Measurements from ENCODE around the gene TRH.
"Not testable (repeated sequence)": the region's sequence is repeated elsewhere in the genome, so short reads cannot be mapped to it uniquely, and the experiment has no call there.

The TRH gene

DNA sequence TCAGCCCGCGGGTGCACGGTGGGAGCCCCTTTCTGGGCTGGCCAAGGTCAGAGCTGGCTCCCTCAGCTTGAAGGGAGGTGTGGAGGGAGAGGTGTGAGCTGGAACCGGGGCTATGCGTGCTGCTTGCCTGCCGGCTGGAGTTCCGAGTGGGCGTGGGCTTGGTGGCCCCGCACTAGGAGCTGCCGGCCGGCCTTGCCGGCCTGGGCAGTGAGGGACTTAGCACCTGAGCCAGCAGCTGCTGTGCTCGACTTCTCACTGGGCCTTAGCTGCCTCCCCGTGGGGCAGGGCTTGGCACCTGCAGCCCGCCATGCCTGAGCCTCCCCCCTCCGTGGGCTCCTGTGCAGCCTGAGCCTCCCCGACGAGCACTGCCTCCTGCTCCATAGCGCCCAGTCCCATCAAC is 36.0 kb downstream of the TRH start:
- FAIRE-seq (no peak), DNase-seq (ENCODE audit: insufficient read length, low spot score) (no peak)
- no peak for TF ChIP-seq POLR2A (IDR thresholded peaks at IDR 0.05; ENCODE audit: low read depth, low read length)

DNA sequence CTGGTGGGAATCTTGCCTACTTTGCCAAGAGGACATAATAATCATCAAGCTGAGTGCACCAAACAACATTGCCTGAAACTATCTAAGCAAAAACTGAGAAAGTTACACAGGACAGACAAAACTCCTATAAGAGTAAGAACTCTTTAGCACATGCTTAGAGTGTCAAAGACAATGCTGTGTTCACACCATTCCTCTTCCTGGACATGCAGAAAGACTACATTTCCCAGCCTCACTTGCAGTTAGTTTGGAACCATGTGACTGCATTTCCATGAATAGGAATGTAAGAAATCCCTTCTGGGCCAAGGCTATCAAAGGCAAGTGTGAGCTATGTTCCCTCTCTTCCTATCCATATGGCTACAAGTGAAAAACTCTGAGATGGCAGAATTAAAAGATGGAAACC is 37.6 kb downstream of the TRH start:
- FAIRE-seq; DNase-seq (ENCODE audit: insufficient read length, low spot score): not testable (repeated sequence)

DNA sequence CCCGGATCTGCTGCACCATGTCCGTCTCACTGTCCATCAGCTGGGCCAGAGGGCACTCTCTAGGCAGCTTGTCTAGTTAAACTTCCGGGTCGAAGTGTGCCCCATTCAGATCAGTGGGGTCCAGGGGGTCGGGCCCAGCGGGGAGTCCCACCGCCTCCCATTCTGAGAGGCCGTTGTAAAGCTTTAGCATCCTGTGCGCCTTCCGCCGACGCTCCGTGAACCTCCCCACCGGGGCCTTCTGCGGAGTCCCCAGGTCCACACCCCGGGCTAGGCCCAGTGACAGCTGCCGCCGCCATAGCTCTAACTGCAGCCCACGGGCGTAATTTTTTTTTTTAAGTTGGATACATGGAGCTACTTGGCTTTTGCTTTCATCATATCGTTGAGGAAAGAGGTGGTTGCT is 38.7 kb downstream of the TRH start:
- not testable (repeated sequence) for FAIRE-seq; DNase-seq (ENCODE audit: insufficient read length, low spot score)

DNA sequence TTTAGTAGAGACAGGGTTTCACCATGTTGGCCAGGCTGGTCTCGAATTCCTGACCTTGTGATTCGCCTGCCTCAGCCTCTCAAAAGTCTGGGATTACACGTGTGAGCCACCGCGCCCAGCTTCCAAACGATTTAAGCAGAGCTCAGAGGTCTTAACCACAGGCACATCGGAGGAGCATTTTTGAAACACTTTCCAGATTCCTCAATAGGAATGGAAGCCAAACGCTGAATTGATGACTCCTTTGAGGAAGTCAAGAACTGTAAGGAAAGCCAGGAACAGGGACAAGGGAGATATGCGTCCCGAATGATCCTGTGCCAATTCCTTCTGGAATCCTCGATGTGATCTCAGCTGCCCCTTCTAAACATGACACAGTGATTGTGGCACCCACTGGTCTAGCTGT is 40.0 kb downstream of the TRH start:
- FAIRE-seq, result no peak
- DNase-seq (ENCODE audit: insufficient read length, low spot score), result no peak
- no peak for TF ChIP-seq POLR2A (IDR thresholded peaks at IDR 0.05; ENCODE audit: low read depth, low read length)

DNA sequence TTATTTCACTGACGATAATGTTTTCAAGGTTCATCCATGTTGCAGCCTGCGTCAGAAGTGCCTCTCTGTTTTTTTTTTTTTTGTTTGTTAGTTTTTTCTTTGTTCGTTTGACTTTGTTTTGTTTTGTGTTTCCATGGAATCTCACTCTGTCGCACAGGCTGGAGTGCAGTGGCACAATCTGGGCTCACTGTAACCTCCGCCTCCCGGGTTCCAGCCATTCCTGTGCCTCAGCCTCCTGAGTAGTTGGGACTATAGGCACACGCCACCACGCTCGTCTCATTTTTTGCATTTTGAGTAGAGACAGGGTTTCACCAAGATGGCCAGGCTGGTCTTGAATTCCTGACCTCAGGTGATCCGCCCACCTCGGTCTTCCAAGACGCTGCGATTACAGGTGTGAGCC is 43.1 kb downstream of the TRH start:
- FAIRE-seq; DNase-seq (ENCODE audit: insufficient read length, low spot score): not testable (repeated sequence)

DNA sequence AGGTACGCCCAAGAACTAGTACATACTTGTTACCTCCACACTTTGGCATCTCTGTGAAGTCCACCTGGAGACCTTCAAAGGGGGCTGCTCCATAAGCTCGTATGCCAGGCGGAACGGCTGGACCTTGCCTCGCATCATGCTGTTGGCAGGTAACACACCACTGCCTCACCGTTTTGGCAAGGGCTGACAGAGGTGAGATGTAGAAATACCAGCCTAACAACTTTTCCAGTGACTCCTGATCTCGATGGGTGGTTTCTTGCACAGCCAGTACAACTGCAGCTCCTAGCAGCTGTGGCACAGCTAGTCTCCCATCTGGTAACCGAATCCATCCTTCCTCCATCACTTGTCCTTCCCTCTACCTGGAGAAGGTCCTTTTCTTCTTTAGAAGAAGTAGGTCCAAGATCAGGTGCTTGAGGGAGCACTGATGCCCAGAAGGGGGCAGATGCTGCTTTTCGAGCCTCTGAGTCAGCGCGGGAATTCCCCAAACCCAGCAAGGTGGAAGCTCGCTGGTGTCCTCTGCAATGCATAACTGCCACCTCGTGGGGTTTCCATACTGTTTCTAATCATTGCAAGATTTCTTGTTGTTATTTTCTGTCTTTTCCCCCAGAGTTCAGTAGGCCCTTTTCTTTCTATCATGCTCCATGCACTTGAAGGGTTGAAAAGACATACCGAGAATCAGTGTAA is 51.8 kb downstream of the TRH start:
- FAIRE-seq; DNase-seq (ENCODE audit: insufficient read length, low spot score): not testable (repeated sequence)

DNA sequence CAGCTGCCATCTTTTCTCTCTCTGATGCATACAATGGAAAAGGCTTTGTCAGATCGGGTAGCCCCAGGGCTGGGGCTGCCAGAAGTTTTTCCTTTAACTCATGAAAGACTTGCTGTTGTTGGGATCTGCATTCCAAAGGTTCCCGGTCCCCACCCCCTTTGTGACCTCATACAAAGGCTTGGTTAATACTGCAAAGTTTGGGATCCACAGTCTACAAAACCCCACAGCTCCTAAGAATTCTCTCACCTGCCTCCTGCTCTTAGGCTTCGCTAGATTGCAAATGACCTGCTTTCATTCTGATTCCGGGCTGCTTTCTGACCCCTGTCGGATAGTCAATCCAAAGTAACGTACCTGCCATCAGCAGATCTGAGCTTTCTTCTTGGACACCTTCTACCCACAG is 52.9 kb downstream of the TRH start:
- FAIRE-seq; DNase-seq (ENCODE audit: insufficient read length, low spot score): not testable (repeated sequence)
